ENCODE data around the gene THAP12.
"Not testable (repeated sequence)": the region's sequence is repeated elsewhere in the genome, so short reads cannot be mapped to it uniquely, and the experiment has no call there.

Gene THAP12

DNA sequence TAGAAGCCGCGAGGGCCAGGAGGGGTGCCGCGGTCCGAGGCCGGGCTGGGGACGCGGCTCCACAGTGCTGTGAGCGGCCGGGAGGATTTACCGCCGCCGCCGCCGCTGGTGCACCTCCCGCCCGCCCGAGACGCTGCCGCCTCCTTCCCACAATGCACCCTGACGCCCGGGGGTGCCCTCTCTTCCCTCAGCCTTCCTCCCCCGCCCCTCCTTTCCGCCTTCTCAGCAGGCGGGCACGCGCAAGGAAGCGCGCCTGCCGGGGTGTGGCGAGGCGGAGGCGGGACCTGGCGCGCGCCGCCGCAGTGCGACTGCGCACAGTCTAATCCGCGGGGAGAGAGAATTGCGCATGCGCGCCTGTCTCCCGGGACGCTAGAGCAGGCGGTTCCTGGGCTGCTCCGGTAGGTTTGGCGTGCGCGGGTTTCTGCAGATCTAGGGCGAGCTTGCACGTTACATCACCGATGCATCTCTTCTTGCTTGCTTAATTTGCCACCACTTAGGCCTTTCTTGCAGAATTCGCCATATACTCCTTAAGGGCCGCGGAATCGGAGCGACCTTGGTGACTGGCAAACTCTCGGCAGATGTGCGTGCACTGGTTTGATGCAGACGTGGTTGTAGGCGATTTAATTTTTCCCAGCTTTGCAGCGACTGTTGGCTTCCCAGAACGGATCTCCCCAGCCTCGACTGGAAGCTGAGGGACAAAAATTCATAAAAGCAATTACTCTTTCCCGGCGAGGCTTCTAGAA lies at the start of gene THAP12, which contains the start of gene GVQW3:
Gene THAP12, minus strand, starts transcription at position 156 of the 743 bp plus-strand sequence. CDS start 296 bp downstream, outside the sequence.
Gene GVQW3, plus strand, starts transcription at position 347 of the 743 bp plus-strand sequence. CDS start 506 bp downstream, outside the sequence.
- DNase-seq (ENCODE audit: low spot score) = peak; percentile 97

DNA sequence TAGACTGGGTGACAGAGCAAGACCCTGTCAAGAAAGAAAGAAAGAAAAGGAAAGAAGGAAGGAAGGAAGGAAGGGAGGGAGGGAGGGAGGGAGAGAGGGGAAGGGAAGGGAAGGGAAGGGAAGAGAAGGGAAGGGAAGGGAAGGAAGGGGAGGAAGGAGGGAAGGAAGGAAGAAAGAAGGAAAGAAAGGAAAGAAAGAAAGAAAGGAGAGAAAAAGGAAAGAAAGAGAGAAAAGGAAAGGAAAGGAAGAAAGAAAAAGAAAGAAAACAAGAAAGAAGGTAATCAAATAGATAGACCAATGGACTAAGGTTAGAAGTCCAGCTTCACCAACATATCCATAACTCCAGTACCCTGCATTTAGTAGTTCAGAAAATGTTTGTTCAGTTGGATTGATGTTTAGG lies 45.7 kb upstream of the THAP12 start:
- no peak for DNase-seq (ENCODE audit: low spot score)

DNA sequence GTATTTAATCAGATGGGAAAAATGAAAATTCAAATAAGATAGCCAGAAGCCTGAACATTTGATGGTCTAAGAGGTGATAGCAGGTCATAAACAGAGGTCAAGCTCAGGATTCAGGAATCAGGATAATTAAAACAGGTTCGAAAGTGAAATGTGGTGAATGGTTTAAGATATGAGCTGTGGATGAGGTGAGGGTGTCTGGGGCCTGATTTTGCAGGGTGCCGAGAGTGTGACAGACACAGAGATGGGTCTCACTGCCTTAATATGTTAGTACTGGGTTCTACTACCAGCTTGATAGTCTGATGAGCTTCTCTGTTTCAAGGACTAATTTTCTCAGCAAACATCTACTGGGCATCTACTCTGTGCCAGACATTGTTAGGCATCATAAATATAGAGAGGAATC lies 44.0 kb upstream of the THAP12 start:
- no peak for DNase-seq (ENCODE audit: low spot score)

- DNase-seq (ENCODE audit: low spot score) = no peak
Measured at GRCh38 chr11:76424379-76424778, 43.4 kb upstream of the THAP12 start.

DNA sequence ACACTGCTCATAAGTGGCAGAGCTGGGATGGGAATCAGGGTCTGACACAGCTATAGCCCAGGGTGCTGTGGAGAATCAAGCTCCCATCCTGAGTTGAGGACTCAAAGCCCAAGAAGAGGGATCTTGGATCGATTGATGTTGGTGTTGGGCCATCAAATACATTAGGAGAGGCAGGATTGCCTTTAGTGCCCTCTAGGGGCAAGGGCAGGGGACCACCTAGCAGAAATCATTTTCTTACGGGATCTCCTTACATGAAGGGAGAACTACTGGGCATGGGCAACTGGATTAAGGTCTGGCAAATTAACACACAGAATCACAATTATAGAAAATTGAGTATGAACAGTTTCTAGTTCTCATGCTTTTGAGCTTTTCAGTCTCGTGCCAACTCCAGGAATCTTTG lies 39.0 kb upstream of the THAP12 start:
- peak; percentile 32 for DNase-seq (ENCODE audit: low spot score)

DNA sequence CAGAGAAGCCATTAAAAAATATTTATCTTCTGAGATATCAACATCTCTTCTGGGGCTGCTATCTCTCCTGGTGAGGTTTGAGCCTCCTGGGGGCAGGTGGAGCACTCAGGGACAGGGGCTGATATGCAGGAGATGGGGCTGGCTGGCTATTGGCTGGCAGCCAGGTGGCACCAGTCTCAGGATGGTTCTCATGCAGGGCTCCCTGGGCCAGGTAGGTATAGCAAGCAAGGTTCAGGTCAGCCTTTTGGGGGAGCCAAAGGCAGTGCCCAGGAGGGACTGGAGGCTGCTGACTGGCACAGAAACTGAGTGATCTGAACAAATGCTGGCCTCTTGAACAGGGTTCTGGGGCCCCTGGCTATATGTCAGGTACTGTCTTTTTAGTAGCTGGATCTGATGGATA lies 34.1 kb upstream of the THAP12 start:
- DNase-seq (ENCODE audit: low spot score) = no peak

- no peak for DNase-seq (ENCODE audit: low spot score)
Measured at GRCh38 chr11:76410851-76411357, 30.0 kb upstream of the THAP12 start.

- DNase-seq (ENCODE audit: low spot score) = no peak
Measured at GRCh38 chr11:76408171-76408965, 27.4 kb upstream of the THAP12 start.

DNA sequence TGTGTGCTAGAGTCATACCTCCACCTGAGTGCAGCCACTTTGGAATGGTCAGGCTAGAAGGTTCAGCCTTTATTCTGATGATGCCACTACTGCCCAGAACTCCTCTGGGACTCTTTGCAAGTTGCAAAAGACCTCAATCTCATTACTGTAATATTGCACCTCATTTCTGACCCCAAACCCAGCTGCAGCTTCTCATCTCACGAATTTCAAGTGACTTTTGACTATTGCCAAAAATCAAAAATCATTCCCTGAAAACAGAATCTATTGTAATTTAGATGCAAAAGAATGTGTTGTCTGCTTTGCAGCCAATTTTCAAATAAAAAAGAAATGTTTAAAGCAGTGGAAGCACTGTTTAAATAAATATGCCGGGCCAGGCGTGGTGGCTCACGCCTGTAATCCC lies 25.4 kb upstream of the THAP12 start:
- no peak for DNase-seq (ENCODE audit: low spot score)

DNA sequence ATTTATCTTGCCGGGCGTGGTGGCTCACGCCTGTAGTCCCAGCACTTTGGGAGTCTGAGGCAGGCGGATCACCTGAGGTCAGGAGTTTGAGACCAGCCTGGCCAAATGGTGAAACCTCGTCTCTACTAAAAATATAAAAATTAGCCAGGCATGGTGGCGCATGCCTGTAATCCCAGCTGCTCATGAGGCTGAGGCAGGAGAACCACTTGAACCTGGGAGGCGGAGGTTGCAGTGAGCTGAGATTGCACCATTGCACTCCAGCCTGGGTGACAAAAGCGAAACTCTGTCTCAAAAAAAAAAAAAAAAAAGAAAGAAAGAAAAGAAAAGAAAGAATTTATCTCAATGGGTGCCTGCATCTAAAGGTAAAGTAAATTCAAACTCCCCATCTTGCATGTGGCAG lies 20.6 kb upstream of the THAP12 start:
- DNase-seq (ENCODE audit: low spot score) = not testable (repeated sequence)

DNA sequence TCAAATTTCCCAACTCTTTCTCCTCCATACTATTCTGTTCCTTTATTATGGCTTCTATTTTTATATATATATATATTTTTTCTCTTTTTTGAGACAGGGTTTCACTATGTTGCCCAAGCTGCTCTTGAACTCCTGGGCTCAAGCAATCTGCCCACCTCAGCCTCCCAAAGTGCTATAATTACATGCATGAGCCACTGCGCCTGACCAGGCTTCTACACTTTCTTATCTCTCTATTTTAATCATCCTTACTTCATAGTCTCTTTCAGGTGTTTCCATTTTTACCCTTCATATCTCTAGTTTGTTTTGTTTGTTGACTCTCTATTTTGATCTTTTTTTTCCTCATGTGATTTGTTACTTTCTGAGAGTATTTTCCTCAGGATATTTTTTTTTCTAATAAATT lies 20.0 kb upstream of the THAP12 start:
- DNase-seq (ENCODE audit: low spot score) = no peak

DNA sequence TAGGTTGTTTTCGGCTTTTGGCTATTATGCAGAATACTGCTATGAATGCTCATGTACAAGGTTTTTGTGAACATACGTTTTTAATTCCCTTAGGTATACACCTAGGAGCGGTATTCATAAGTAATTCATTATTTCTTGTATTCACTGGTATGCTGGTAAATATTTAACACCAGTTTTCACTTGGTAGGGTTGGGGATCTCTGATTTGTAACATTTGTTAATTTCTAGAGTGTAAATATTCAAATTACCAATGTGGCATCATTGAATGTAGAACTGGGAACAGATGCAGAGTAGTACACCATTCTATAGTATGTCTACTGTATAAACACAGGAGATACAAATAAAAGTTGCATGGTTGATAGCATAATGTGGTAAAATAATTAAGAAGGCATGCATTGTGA lies 16.5 kb upstream of the THAP12 start:
- DNase-seq (ENCODE audit: low spot score) = no peak

DNA sequence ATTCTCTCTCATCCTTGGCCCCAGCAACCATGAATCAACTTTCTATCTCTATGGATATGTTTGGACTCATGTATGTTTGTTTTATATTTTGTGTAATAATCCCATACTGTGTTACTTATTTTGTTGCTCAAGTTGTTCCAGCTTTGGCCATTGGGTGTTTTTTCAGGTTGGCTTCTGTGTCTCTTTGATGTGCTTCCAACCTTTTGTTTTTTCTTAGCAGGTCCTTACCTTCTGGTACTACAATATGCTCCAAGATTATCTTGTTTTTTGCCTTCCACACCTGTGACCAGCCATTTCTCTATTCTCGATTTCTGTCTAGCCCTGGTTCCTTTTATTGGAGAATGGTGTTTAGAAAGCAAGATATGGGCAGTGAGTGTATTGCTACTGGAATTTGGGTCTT lies 14.4 kb upstream of the THAP12 start:
- DNase-seq (ENCODE audit: low spot score) = no peak

DNA sequence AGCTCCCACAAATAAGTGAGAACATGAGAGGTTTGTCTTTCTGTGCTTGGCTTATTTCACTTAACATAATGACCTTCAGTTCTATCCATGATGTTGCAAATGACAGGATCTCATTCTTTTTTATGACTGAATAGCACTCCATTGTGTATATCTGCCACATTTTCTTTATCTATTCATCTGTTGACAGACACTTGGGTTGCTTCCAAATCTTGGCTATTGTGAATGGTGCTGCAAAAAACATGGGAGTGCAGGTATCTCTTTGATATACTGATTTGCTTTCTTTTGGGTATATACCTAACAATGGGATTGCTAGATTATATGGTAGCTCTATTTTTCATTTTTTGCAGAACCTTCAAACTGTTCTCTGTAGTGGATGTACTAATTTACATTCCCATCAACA lies 13.5 kb upstream of the THAP12 start:
- DNase-seq (ENCODE audit: low spot score) = no peak

GRCh38 chr11:76392870-76393269 lies 11.9 kb upstream of the THAP12 start:
- no peak for DNase-seq (ENCODE audit: low spot score)

DNA sequence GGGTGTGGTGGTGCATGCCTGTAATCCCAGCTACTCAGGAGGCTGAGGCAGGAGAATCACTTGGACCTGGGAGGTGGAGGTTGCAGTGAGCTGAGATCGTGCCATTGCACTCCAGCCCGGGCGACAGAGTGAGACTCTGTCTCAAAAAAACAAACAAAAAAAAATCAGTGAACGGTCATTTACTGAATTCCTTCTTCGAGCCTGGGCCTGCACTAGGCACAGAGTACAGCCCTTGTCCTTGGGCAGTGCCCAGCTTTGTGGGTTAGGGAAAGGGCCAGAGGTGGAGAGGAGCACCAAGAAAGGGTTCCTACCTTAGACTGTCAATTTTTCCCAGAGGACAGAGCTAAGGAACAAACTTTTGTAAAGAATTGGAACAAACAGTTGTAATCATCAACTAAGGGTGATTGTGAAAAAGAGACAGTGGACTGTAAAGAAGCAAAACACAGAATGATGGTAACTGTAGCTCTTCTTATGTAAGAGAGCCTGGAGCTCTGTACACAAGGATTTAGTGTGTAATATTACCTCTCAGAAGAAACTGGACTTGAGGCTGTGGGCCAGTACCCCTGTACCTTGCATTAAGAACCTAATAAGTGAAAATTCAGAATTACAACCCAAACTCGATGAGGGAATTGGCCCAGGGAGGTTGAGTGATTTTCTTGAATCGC lies 11.0 kb upstream of the THAP12 start:
- no peak for DNase-seq (ENCODE audit: low spot score)

GRCh38 chr11:76391021-76391420 lies 10.1 kb upstream of the THAP12 start:
- no peak for DNase-seq (ENCODE audit: low spot score)

DNA sequence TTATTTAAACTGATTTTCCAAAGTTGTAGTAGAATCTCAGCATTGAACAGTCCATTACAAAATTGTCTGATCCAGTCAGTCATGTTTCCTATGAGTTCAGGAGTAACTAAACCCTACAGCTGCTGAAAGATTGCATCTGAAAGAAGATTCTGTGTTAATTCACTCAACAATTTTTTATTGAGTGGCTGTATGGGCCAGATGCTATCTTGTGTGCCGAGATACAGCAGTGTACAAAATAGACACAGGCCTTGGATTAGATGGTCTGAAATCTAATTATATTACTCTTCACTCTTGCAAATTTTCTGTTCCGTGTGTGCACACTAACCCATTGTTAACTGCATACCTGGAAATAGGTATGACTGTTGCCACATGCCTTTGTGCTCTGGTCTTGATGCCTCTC lies 7.5 kb upstream of the THAP12 start:
- no peak for DNase-seq (ENCODE audit: low spot score)

- no peak for DNase-seq (ENCODE audit: low spot score)
Measured at GRCh38 chr11:76385903-76386302, 5.0 kb upstream of the THAP12 start.

DNA sequence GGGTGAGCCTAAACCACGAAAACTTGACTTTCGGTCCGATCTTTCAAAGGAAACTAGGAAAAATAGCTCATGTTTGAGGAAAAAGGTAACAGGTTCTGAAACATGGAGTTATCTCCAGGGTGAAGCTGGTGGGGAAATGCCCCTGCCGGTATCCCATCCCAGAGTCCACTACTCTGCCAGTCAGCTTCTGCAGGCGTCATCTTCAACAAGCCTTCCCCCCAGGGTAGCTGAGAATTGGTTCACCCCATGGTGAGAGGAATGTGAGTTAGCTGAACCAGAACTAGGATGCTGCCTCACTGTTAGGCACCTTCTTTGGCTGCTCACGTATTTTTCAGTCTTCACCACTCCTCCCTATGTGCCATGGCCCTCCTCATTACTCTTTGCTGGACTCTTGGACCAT lies 1.3 kb upstream of the THAP12 start:
- DNase-seq (ENCODE audit: low spot score) = no peak

DNA sequence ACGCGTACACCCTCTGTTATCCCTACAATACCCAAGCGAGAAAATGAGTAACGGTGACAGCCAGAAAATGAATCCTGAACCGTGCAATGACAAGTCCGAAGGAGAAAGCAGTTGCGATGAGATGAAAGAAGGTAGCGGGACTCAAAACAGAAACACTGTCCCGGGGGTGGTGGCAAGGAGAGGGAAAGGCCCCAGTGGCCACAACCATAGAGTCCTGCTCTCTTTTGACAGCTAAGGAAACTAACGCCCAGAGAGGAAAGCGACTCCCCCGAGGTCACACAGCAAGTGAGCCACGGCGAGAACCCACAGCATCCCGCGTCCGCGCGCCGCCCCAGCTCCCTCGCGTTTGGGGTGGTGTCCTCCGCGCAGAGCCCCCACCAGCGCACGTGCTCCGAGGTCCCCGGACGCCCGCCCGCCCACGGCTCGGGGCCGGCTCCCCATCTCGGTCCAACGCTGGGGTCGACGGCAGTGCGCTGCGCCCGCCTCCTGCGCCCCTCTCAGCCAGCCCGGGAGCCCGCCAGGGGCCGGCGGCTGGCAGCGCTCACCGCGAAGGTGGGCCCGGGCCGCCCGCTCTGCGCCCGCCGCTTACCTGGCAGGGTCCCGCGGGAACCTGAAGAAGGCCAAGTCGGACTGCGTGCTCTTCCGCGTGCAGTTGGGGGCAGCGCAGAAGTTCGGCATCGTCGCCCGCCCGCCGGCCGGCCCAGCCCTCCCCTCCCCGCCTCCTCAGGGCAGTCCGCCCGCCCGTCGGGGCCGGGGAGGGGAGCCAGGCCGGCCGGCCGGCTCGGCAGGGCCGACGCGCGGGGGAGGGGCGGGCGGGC lies 564 bp downstream of the THAP12 start:
- peak; percentile 31 for DNase-seq (ENCODE audit: low spot score)

DNA sequence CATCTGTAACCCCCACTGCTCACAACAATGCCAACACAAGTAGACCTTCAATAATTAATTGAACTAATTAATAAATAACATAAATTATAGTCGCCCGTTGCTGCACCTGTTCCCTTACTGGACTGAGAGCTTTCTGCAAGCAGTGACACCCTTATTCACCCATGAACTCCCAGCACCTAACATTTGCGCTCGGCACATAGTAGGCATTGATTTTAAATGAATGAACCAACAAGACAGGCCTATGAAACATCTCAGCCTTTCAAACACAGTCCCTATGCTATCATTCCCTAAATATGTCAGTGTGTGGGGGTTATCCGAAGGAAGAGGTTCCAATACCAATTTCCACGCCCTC lies 1.1 kb downstream of the THAP12 start:
- no peak for DNase-seq (ENCODE audit: low spot score)
